Body of pancreas (tissue), 4 donors: Measurements from ENCODE around the gene UMAD1. TPM values are rescaled to one million over a fixed set of nuclear protein-coding genes. Genes with fewer than 3 reads are reported as not detected.

Experiments used
- ATAC-seq: fragments of 150-250 bp; one replicate; pipeline ENCODE4 v1.9.1; 2016
- DNase-seq, 4 donors: peaks; one replicate each; pipeline ENCODE4 v3.0.0-alpha.2; 2019
- H3K27ac ChIP-seq, 4 donors: fragments of 200-600 bp; sonication (generic); 1 replicate in 3 of 4; 2 replicates in 1 of 4; pipeline versions ENCODE4 v1.5.1 to v1.6.1; 2016 to 2019; ENCODE audit warnings: mild to moderate bottlenecking in 1 of 4, mixed read lengths in 1 of 4, moderate library complexity in 1 of 4
- H3K27me3 ChIP-seq, 2 donors: fragments of 200-600 bp; sonication (generic); one replicate each; pipeline ENCODE4 v1.6.0; 2016; ENCODE audit warnings: mild to moderate bottlenecking in 1 of 2
- H3K36me3 ChIP-seq, 2 donors: fragments of 200-600 bp; sonication (generic); replicated peaks in 1 of 2; 2 replicates each; pipeline ENCODE4 v1.5.1; 2016; ENCODE audit warnings: low read depth in 2 of 2; ENCODE audit not compliant: insufficient read depth in 1 of 2
- H3K4me1 ChIP-seq: fragments of 200-600 bp; sonication (generic); one replicate; pipeline ENCODE4 v1.6.0; 2016
- H3K4me3 ChIP-seq, 2 donors: fragments of 200-600 bp; sonication (generic); 1 replicate in 1 of 2; 2 replicates in 1 of 2; pipeline ENCODE4 v1.5.1; 2016 to 2019
- H3K9me3 ChIP-seq, 3 donors: fragments of 200-600 bp; sonication (generic); 1 replicate in 2 of 3; 2 replicates in 1 of 3; pipeline ENCODE4 v1.5.1; 2016
- CTCF ChIP-seq, 7 experiments: fragments of 450-650 bp in 4 of 7; fragments of 200-600 bp in 3 of 7; sonication (generic) in 3 of 7; IDR thresholded peaks; one replicate each; pipeline ENCODE4 v1.5.1; 2016 to 2019; ENCODE audit warnings: antibody characterized with exemption in 7 of 7
- POLR2A ChIP-seq, 3 donors: fragments of 450-650 bp; IDR thresholded peaks; one replicate each; pipeline ENCODE4 v1.6.1; 2016; ENCODE audit warnings: antibody characterized with exemption in 3 of 3, mild to moderate bottlenecking in 2 of 3
- intact Hi-C: fragments of 100-400 bp; cut with DNase I; formaldehyde crosslinking; loops from one replicate; pipeline ENCODE4 v1.15.1; 2023
- small RNA-seq: library from RNA; depleted of rRNA; stranded (forward); fragments of <200 nt; gene quantifications from one replicate; pipeline ENCODE3, GENCODE V24; 2016
- total RNA-seq, 2 donors: library from RNA; depleted of rRNA; stranded (reverse); fragments of >200 nt; gene quantifications; one replicate each; pipeline ENCODE4 v1.1.0, GENCODE V29; 2016

The UMAD1 gene
- total RNA-seq, 2 donors from 2014 or later = 15.8 to 34.8 TPM

- intact Hi-C loops = no loop called here
- Histone ChIP-seq H3K4me1 (peaks cover 17% of the 10 kb centered on the region), H3K9me3 (no peaks in the 10 kb centered on the region), H3K27me3 (no peaks in the 10 kb centered on the region), H3K36me3 (no peaks in the 10 kb centered on the region), H3K4me3 (no peak overlapping the region), H3K27ac (no peak overlapping the region)
- DNase-seq (no peak), ATAC-seq (no peak)
- TF ChIP-seq POLR2A (IDR thresholded peaks at IDR 0.05) = no peak
- no peak for TF ChIP-seq CTCF (IDR thresholded peaks at IDR 0.05)
Measured at GRCh38 chr7:7924303-7924702, 283.8 kb downstream of the UMAD1 start.

Small RNA genes lying within 50 kb of the gene (small RNA-seq; reads per million reads assigned to genes)
- not detected for gene RNU6-534P

Other genes with a start within 250 kb of the UMAD1 start
- 10 to 100 TPM; 13.8 to 16.9 TPM for gene COL28A1, start 104.9 kb upstream of the UMAD1 start, total RNA-seq
- 10 to 100 TPM; 42.5 to 44.6 TPM for gene MIOS, start 73.9 kb upstream of the UMAD1 start, total RNA-seq
- 1 to 10 TPM in 1 of 2 donors, under 1 TPM in 1; 0.66 to 6.0 TPM for gene RPA3, start 77.9 kb downstream of the UMAD1 start, total RNA-seq